GM12801 (cell line): ENCODE measurements around the gene PLPP3.

ENCODE experiments used
- CTCF ChIP-seq: IDR thresholded peaks from one replicate; pipeline ENCODE4 v1.5.1; 2011; ENCODE audit warnings: control low read depth; ENCODE audit not compliant: insufficient read length; ENCODE audit errors: extremely low read depth

The PLPP3 gene

GRCh38 chr1:56525489-56526041 lies 53.8 kb downstream of the PLPP3 start:
- no peak for TF ChIP-seq CTCF

- no peak for TF ChIP-seq CTCF
These were observed 55.1 kb downstream of the PLPP3 start for GRCh38 chr1:56524263-56524662.

GRCh38 chr1:56522680-56523079 lies 56.7 kb downstream of the PLPP3 start:
- no peak for TF ChIP-seq CTCF

GRCh38 chr1:56520016-56520601 lies 59.3 kb downstream of the PLPP3 start:
- TF ChIP-seq CTCF = no peak

- no peak for TF ChIP-seq CTCF
These were observed 61.8 kb downstream of the PLPP3 start for GRCh38 chr1:56517404-56518130.

- TF ChIP-seq CTCF = no peak
These were observed 62.7 kb downstream of the PLPP3 start for GRCh38 chr1:56516539-56517252.

- TF ChIP-seq CTCF = no peak
These were observed 63.3 kb downstream of the PLPP3 start for GRCh38 chr1:56515898-56516538.
